DOHH2 (cell line): Measurements from ENCODE around the gene WIPF2.
"Not testable (repeated sequence)": the region's sequence is repeated elsewhere in the genome, so short reads cannot be mapped to it uniquely, and the experiment has no call there.

ENCODE experiments used
- H3F3A ChIP-seq: fragments of 200-600 bp; sonication (generic), shearing (Covaris generic); 2 replicates; pipeline ENCODE4 v1.6.0; 2016; ENCODE audit warnings: antibody characterized with exemption, mild to moderate bottlenecking; ENCODE audit not compliant: control insufficient read depth, insufficient read depth
- H3K27ac ChIP-seq: fragments of 200-600 bp; sonication (generic); 2 replicates; pipeline ENCODE4 v1.5.1; 2014; ENCODE audit warnings: low read depth, mild to moderate bottlenecking, low read length, moderate library complexity
- H3K27me3 ChIP-seq: fragments of 200-600 bp; sonication (generic); 2 replicates; pipeline ENCODE4 v1.6.1; 2014; ENCODE audit warnings: mild to moderate bottlenecking, low read length, mixed read lengths; ENCODE audit not compliant: control insufficient read depth
- H3K36me3 ChIP-seq: fragments of 200-600 bp; sonication (generic); 2 replicates; pipeline ENCODE4 v1.6.1; 2014; ENCODE audit warnings: mild to moderate bottlenecking, low read length, moderate library complexity, mixed read lengths; ENCODE audit not compliant: control insufficient read depth
- H3K4me1 ChIP-seq: fragments of 200-600 bp; sonication (generic); 2 replicates; pipeline ENCODE4 v1.6.1; 2014; ENCODE audit warnings: mild to moderate bottlenecking, low read length, mixed read lengths; ENCODE audit not compliant: control insufficient read depth
- H3K4me2 ChIP-seq: fragments of 200-600 bp; sonication (generic); 2 replicates; pipeline ENCODE4 v1.6.0; 2014; ENCODE audit warnings: mild to moderate bottlenecking, low read length, moderate library complexity
- H3K4me3 ChIP-seq: fragments of 200-600 bp; sonication (generic); 2 replicates; pipeline ENCODE4 v1.5.1; 2014; ENCODE audit warnings: mild to moderate bottlenecking, low read length, mixed read lengths
- H3K79me2 ChIP-seq: fragments of 200-600 bp; sonication (generic); 2 replicates; pipeline ENCODE4 v1.6.1; 2014; ENCODE audit warnings: mild to moderate bottlenecking, low read length, mixed read lengths; ENCODE audit not compliant: control insufficient read depth
- H3K9me2 ChIP-seq: fragments of 200-600 bp; sonication (generic); replicated peaks from 2 replicates; pipeline ENCODE4 v1.6.1; 2014; ENCODE audit warnings: mild to moderate bottlenecking, low read length, mixed read lengths; ENCODE audit not compliant: control insufficient read depth
- H3K9me3 ChIP-seq: fragments of 200-600 bp; sonication (generic); 2 replicates; pipeline ENCODE4 v1.6.1; 2014; ENCODE audit warnings: antibody characterized with exemption, low read length, mixed read lengths; ENCODE audit not compliant: control insufficient read depth, insufficient read depth
- H4K20me1 ChIP-seq: fragments of 200-600 bp; sonication (generic); 2 replicates; pipeline ENCODE4 v1.6.0; 2014; ENCODE audit warnings: low read depth, mild to moderate bottlenecking, antibody characterized with exemption, low read length, moderate library complexity; ENCODE audit not compliant: control insufficient read depth, insufficient read depth
- EZH2phosphoT487 ChIP-seq: fragments of 200-600 bp; sonication (generic); IDR thresholded peaks from 2 replicates; pipeline ENCODE4 v1.6.1; 2017; ENCODE audit warnings: borderline replicate concordance, mild to moderate bottlenecking, antibody characterized with exemption, low read length, moderate library complexity, mixed read lengths
- TF ChIP-seq, protein P1 (sequence below): fragments of 200-600 bp; sonication (generic); IDR thresholded peaks from one replicate; pipeline ENCODE4 v1.5.1; 2014; ENCODE audit warnings: antibody characterized with exemption, mild to moderate bottlenecking, low read depth, low read length; ENCODE audit not compliant: poor library complexity, severe bottlenecking

WIPF2 gene

GRCh38 chr17:40197550-40197949 is 21.6 kb upstream of the WIPF2 start:
- no peaks in the 10 kb centered on the region for H3K79me2 ChIP-seq
- no peak overlapping the region for H3K27ac ChIP-seq
- no peak overlapping the region for H3K4me2 ChIP-seq
- H3K9me2 ChIP-seq: no peaks in the 10 kb centered on the region
- no peaks in the 10 kb centered on the region for H4K20me1 ChIP-seq
- H3K9me3 ChIP-seq: 0 out of 2 replicates have a peak, but pooled peaks cover 5% of the 10 kb centered on the region
- 0 out of 2 replicates have a peak, but pooled peaks cover 2% of the 10 kb centered on the region for H3F3A ChIP-seq
- H3K4me3 ChIP-seq: no peak overlapping the region
- TF ChIP-seq, protein P1, sequence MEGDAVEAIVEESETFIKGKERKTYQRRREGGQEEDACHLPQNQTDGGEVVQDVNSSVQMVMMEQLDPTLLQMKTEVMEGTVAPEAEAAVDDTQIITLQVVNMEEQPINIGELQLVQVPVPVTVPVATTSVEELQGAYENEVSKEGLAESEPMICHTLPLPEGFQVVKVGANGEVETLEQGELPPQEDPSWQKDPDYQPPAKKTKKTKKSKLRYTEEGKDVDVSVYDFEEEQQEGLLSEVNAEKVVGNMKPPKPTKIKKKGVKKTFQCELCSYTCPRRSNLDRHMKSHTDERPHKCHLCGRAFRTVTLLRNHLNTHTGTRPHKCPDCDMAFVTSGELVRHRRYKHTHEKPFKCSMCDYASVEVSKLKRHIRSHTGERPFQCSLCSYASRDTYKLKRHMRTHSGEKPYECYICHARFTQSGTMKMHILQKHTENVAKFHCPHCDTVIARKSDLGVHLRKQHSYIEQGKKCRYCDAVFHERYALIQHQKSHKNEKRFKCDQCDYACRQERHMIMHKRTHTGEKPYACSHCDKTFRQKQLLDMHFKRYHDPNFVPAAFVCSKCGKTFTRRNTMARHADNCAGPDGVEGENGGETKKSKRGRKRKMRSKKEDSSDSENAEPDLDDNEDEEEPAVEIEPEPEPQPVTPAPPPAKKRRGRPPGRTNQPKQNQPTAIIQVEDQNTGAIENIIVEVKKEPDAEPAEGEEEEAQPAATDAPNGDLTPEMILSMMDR: no peak
- no peak for TF ChIP-seq EZH2phosphoT487
- H3K36me3 ChIP-seq: no peaks in the 10 kb centered on the region
- no peaks in the 10 kb centered on the region for H3K27me3 ChIP-seq
- peaks cover 17% of the 10 kb centered on the region for H3K4me1 ChIP-seq

DNA sequence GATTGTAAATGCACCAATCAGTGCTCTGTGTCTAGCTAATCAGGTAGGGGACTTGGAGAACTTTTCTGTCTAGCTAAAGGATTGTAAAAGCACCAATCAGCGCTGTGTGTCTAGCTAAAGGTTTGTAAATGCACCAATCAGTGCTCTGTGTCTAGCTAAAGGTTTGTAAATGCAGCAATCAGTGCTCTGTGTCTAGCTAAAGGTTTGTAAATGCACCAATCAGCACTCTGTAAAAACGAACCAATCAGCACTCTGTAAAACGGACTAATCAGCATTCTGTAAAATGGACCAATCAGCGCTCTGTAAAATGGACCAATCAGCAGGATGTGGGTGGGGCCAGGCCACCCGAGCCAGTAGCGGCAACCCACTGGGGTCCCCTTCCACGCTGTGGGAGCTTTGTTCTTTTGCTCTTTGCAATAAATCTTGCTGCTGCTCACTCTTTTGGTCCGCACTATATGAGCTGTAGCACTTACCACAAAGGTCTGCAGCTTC is 21.1 kb upstream of the WIPF2 start:
- H3K4me2 ChIP-seq: not testable (repeated sequence)

GRCh38 chr17:40198576-40198975 is 20.5 kb upstream of the WIPF2 start:
- 0 out of 2 replicates have a peak, but pooled peaks cover 2% of the 10 kb centered on the region for H3F3A ChIP-seq
- H3K79me2 ChIP-seq: no peaks in the 10 kb centered on the region
- no peaks in the 10 kb centered on the region for H4K20me1 ChIP-seq
- no peak overlapping the region for H3K4me2 ChIP-seq
- H3K9me2 ChIP-seq: no peaks in the 10 kb centered on the region
- H3K27me3 ChIP-seq: no peaks in the 10 kb centered on the region
- TF ChIP-seq, protein P1: no peak
- no peak for TF ChIP-seq EZH2phosphoT487
- no peaks in the 10 kb centered on the region for H3K36me3 ChIP-seq
- H3K9me3 ChIP-seq: 0 out of 2 replicates have a peak, but pooled peaks cover 5% of the 10 kb centered on the region
- H3K4me3 ChIP-seq: no peak overlapping the region
- H3K4me1 ChIP-seq: peaks cover 12% of the 10 kb centered on the region
- no peak overlapping the region for H3K27ac ChIP-seq

More for the DNA sequence above, 21.1 kb upstream of the WIPF2 start:
- not testable (repeated sequence) for H3K4me3 ChIP-seq, H3K79me2 ChIP-seq, H3K9me2 ChIP-seq, H3K27me3 ChIP-seq, H3K36me3 ChIP-seq, H3K27ac ChIP-seq, H3F3A ChIP-seq, H3K9me3 ChIP-seq, H4K20me1 ChIP-seq
- peaks cover 17% of the 10 kb centered on the region for H3K4me1 ChIP-seq

- H3K27me3 ChIP-seq: no peaks in the 10 kb centered on the region
- H3K9me2 ChIP-seq: no peaks in the 10 kb centered on the region
- no peak overlapping the region for H3K4me2 ChIP-seq
- 0 out of 2 replicates have a peak, but pooled peaks cover 2% of the 10 kb centered on the region for H3F3A ChIP-seq
- TF ChIP-seq, protein P1: no peak
- no peak for TF ChIP-seq EZH2phosphoT487
- no peaks in the 10 kb centered on the region for H4K20me1 ChIP-seq
- 0 out of 2 replicates have a peak, but pooled peaks cover 3% of the 10 kb centered on the region for H3K9me3 ChIP-seq
- no peaks in the 10 kb centered on the region for H3K36me3 ChIP-seq
- no peaks in the 10 kb centered on the region for H3K4me1 ChIP-seq
- no peaks in the 10 kb centered on the region for H3K79me2 ChIP-seq
- no peak overlapping the region for H3K27ac ChIP-seq
- no peak overlapping the region for H3K4me3 ChIP-seq
These were observed 16.0 kb upstream of the WIPF2 start for GRCh38 chr17:40203131-40203530.

DNA sequence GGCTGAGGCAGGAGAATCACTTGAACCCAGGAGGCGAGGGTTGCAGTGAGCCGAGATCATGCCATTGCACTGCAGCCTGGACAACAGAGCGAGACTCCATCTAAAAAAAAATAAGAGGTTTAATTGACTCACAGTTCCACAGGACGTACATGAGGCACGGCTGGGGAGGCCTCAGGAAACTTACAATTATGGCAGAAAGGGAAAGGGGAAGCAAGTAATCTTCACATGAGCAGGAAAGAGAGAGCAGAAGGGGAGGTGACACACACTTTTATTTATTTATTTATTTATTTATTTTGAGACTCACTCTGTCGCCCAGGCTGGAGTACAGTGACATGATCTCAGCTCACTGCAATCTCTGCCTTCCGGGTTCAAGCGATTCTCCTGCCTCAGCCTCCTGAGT is 12.9 kb upstream of the WIPF2 start:
- H4K20me1 ChIP-seq, H3F3A ChIP-seq, H3K4me3 ChIP-seq, H3K4me2 ChIP-seq, H3K9me3 ChIP-seq, H3K27me3 ChIP-seq, H3K36me3 ChIP-seq, H3K4me1 ChIP-seq, H3K79me2 ChIP-seq, H3K9me2 ChIP-seq, H3K27ac ChIP-seq: not testable (repeated sequence)
